HK-2 (cell line): Measurements from ENCODE around the gene CCDC85A.

ENCODE experiments used
- DNase-seq: peaks from one replicate; pipeline ENCODE4 v3.0.0-alpha.2; 2018; ENCODE audit not compliant: unreplicated experiment

Gene CCDC85A

GRCh38 chr2:56192664-56193305 lies 9.0 kb downstream of the CCDC85A start:
- DNase-seq = no peak

- DNase-seq = no peak
Measured at GRCh38 chr2:56195563-56195962, 11.8 kb downstream of the CCDC85A start.

- DNase-seq = no peak
Measured at GRCh38 chr2:56197816-56198215, 14.0 kb downstream of the CCDC85A start.

GRCh38 chr2:56198936-56199335 lies 15.1 kb downstream of the CCDC85A start:
- no peak for DNase-seq

- DNase-seq = no peak
Measured at GRCh38 chr2:56199492-56199891, 15.7 kb downstream of the CCDC85A start.

GRCh38 chr2:56202381-56203121 lies 18.8 kb downstream of the CCDC85A start:
- DNase-seq = no peak

- DNase-seq = no peak
Measured at GRCh38 chr2:56204556-56204955, 20.8 kb downstream of the CCDC85A start.

- DNase-seq = no peak
Measured at GRCh38 chr2:56206250-56206649, 22.5 kb downstream of the CCDC85A start.

GRCh38 chr2:56207760-56208159 lies 24.0 kb downstream of the CCDC85A start:
- DNase-seq = no peak

GRCh38 chr2:56208380-56208779 lies 24.6 kb downstream of the CCDC85A start:
- no peak for DNase-seq

GRCh38 chr2:56209701-56210100 lies 25.9 kb downstream of the CCDC85A start:
- DNase-seq = no peak

- no peak for DNase-seq
Measured at GRCh38 chr2:56210291-56210690, 26.5 kb downstream of the CCDC85A start.

GRCh38 chr2:56211048-56211447 lies 27.3 kb downstream of the CCDC85A start:
- DNase-seq = no peak

- DNase-seq = no peak
Measured at GRCh38 chr2:56215911-56216310, 32.1 kb downstream of the CCDC85A start.

GRCh38 chr2:56217106-56217505 lies 33.3 kb downstream of the CCDC85A start:
- DNase-seq = no peak

GRCh38 chr2:56222481-56222880 lies 38.7 kb downstream of the CCDC85A start:
- no peak for DNase-seq

GRCh38 chr2:56224316-56224715 lies 40.5 kb downstream of the CCDC85A start:
- no peak for DNase-seq

- no peak for DNase-seq
Measured at GRCh38 chr2:56227811-56228210, 44.0 kb downstream of the CCDC85A start.

GRCh38 chr2:56229397-56230060 lies 45.7 kb downstream of the CCDC85A start:
- no peak for DNase-seq

GRCh38 chr2:56230156-56230555 lies 46.4 kb downstream of the CCDC85A start:
- DNase-seq = no peak

- no peak for DNase-seq
Measured at GRCh38 chr2:56231361-56231760, 47.6 kb downstream of the CCDC85A start.

GRCh38 chr2:56232912-56233311 lies 49.1 kb downstream of the CCDC85A start:
- no peak for DNase-seq

GRCh38 chr2:56234241-56234640 lies 50.5 kb downstream of the CCDC85A start:
- no peak for DNase-seq
